ENCODE data around the gene CCDC201. TPM values are rescaled to one million over a fixed set of nuclear protein-coding genes. Genes with fewer than 3 reads are reported as not detected.
"Not testable (repeated sequence)": the region's sequence is repeated elsewhere in the genome, so short reads cannot be mapped to it uniquely, and the experiment has no call there.

Gene CCDC201
- total and polyA plus RNA-seq, 2 of the 4 experiments (the other 2 are of a cell fraction) = not detected

DNA sequence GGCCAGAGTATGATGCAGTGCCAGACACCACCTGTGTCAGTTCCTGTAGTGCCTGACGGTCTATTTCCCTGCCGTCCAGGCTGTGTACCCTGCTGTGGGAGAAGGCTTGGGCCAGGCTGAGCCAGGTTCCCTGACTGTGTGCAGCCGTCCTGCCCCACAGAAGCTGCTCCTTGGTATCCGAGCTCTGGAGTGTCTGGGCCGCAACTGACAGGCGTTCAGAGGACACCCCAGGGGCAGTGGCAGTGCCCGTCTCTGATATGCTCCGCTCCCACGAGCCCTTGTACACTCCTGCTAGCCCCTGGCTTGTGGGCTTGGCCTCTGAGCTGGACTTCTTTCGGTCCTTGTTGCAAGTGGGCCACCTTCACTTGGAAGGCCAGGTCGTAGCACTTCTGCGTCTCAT, 55.0 kb downstream of the CCDC201 start:
- H2AK5ac ChIP-seq (ENCODE audit: low read depth, low read length); H4K91ac ChIP-seq (ENCODE audit: insufficient read depth, low read depth, low read length); H2BK120ac ChIP-seq (ENCODE audit: low read depth, low read length); H2BK15ac ChIP-seq (ENCODE audit: low read depth, low read length); H3K9ac ChIP-seq (ENCODE audit: low read depth, low read length); H4K5ac ChIP-seq (ENCODE audit: low read depth, low read length); H4K8ac ChIP-seq (ENCODE audit: low read depth in 2 of 2, low read length in 2 of 2); intact Hi-C loops (cut with micrococcal nuclease); H3K23ac ChIP-seq (ENCODE audit: low read depth, low read length); H3K4me2 ChIP-seq (ENCODE audit: low read depth, low read length); POLR2A ChIA-PET (ENCODE audit: unreplicated experiment); H3K4me3 ChIP-seq (ENCODE audit: insufficient read depth, low read depth, low read length); H3K27ac ChIP-seq (ENCODE audit: insufficient read depth, low read length); dilution Hi-C loops (cut with HindIII; ENCODE audit: low sequenced_read_pairs, unreplicated experiment); in situ Hi-C loops (cut with MboI; ENCODE audit: low sequenced_read_pairs); ATAC-seq (ENCODE audit: low read depth); H4K20me1 ChIP-seq (ENCODE audit: insufficient read depth, low read length); H2BK20ac ChIP-seq (ENCODE audit: low read depth, low read length); H3K36me3 ChIP-seq (ENCODE audit: control insufficient read depth, insufficient read depth, low read length); H3K9me3 ChIP-seq (ENCODE audit: control insufficient read depth, insufficient read depth, low read length); H2AK9ac ChIP-seq (replicated peaks; ENCODE audit: low read depth, low read length, poor library complexity); CTCF ChIA-PET; H2AFZ ChIP-seq (replicated peaks; ENCODE audit: low read length, poor library complexity); H3K14ac ChIP-seq (replicated peaks; ENCODE audit: low read depth, low read length); H3K9me1 ChIP-seq (ENCODE audit: insufficient read depth, low read length); H3K27me3 ChIP-seq (ENCODE audit: control insufficient read depth, insufficient read depth, low read length); H3K4ac ChIP-seq (ENCODE audit: low read depth, low read length); H3K18ac ChIP-seq (ENCODE audit: low read depth, low read length); H3K56ac ChIP-seq (ENCODE audit: extremely low read depth, insufficient read depth, low read length); H3K4me1 ChIP-seq (ENCODE audit: control insufficient read depth, insufficient read depth, low read length); DNase-seq; BruUV-seq (replicated peaks); H3K79me1 ChIP-seq (ENCODE audit: low read depth in 1 of 2, low read length in 2 of 2); H2BK5ac ChIP-seq (ENCODE audit: low read depth, low read length, poor library complexity, severe bottlenecking): not testable (repeated sequence)
- WGBS, 2 experiments (ENCODE audit: extremely low coverage in 2 of 2, insufficient read length in 1 of 2) = no CpG with 5 or more reads among the region's 12 CpGs

DNA sequence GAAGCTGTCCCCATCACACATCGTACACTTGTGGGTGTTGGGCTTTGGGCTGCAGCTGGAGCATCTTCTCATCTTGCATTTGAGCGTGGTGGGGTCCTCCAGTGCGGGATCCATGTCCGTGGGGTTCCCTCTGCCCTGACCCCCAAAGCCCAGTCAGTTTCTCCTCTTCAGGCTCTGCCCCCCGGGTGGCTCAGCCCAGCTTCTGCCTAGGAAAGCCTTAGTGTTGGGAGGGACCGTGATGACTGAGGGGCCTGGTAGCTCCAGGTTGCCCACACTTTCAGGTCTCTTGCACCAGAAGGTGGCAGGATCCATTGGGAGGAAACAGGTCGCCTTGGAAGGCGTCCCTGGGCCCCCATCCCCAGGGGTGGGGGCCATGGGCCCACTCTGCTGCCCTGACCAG, 55.9 kb downstream of the CCDC201 start:
- H2AK9ac ChIP-seq (replicated peaks; ENCODE audit: low read depth, low read length, poor library complexity); H3K4me2 ChIP-seq (ENCODE audit: low read depth, low read length); H3K18ac ChIP-seq (ENCODE audit: low read depth, low read length); POLR2A ChIA-PET (ENCODE audit: unreplicated experiment); DNase-seq; CTCF ChIA-PET; H3K23ac ChIP-seq (ENCODE audit: low read depth, low read length); H4K8ac ChIP-seq (ENCODE audit: low read depth in 2 of 2, low read length in 2 of 2); H3K9ac ChIP-seq (ENCODE audit: low read depth, low read length); H2BK5ac ChIP-seq (ENCODE audit: low read depth, low read length, poor library complexity, severe bottlenecking); H3K56ac ChIP-seq (ENCODE audit: extremely low read depth, insufficient read depth, low read length); dilution Hi-C loops (cut with HindIII; ENCODE audit: low sequenced_read_pairs, unreplicated experiment); H2BK20ac ChIP-seq (ENCODE audit: low read depth, low read length); in situ Hi-C loops (cut with MboI; ENCODE audit: low sequenced_read_pairs); H4K91ac ChIP-seq (ENCODE audit: insufficient read depth, low read depth, low read length); H3K27ac ChIP-seq (ENCODE audit: insufficient read depth, low read length); H3K36me3 ChIP-seq (ENCODE audit: control insufficient read depth, insufficient read depth, low read length); H3K4ac ChIP-seq (ENCODE audit: low read depth, low read length); H4K20me1 ChIP-seq (ENCODE audit: insufficient read depth, low read length); BruUV-seq (replicated peaks); H4K5ac ChIP-seq (ENCODE audit: low read depth, low read length); H3K9me3 ChIP-seq (ENCODE audit: control insufficient read depth, insufficient read depth, low read length); H3K9me1 ChIP-seq (ENCODE audit: insufficient read depth, low read length); intact Hi-C loops (cut with micrococcal nuclease); H3K79me1 ChIP-seq (ENCODE audit: low read depth in 1 of 2, low read length in 2 of 2); H2AFZ ChIP-seq (replicated peaks; ENCODE audit: low read length, poor library complexity); H3K14ac ChIP-seq (replicated peaks; ENCODE audit: low read depth, low read length); H3K4me1 ChIP-seq (ENCODE audit: control insufficient read depth, insufficient read depth, low read length); H3K27me3 ChIP-seq (ENCODE audit: control insufficient read depth, insufficient read depth, low read length); H3K4me3 ChIP-seq (ENCODE audit: insufficient read depth, low read depth, low read length); ATAC-seq (ENCODE audit: low read depth); H2AK5ac ChIP-seq (ENCODE audit: low read depth, low read length); H2BK120ac ChIP-seq (ENCODE audit: low read depth, low read length); H2BK15ac ChIP-seq (ENCODE audit: low read depth, low read length): not testable (repeated sequence)
- no CpG with 5 or more reads among the region's 8 CpGs for WGBS, 2 experiments (ENCODE audit: extremely low coverage in 2 of 2, insufficient read length in 1 of 2)

Data from IMR-90 (cell line).